GM21423 (cell line): ENCODE results near the gene ZNF511.
A peak's percentile ranks its signal among the peaks of the same experiment; 100 is the strongest.

ENCODE experiments used
- ATAC-seq: cut with Tn5 transposase; IDR thresholded peaks from one replicate; pipeline ENCODE4 v1.9.1; 2021; ENCODE audit warnings: mild to moderate bottlenecking, moderate library complexity; ENCODE audit not compliant: unreplicated experiment

ZNF511 gene

GRCh38 chr10:133292919-133293809 is 15.6 kb upstream of the ZNF511 start:
- ATAC-seq: no peak

- ATAC-seq: no peak
These were observed 14.9 kb upstream of the ZNF511 start for GRCh38 chr10:133293810-133294119.

GRCh38 chr10:133294189-133294588 is 14.5 kb upstream of the ZNF511 start:
- no peak for ATAC-seq

- ATAC-seq: no peak
These were observed 13.0 kb upstream of the ZNF511 start for GRCh38 chr10:133295426-133296320.

- no peak for ATAC-seq
These were observed 11.2 kb upstream of the ZNF511 start for GRCh38 chr10:133297504-133297903.

- ATAC-seq: no peak
These were observed 10.2 kb upstream of the ZNF511 start for GRCh38 chr10:133298466-133298865.

GRCh38 chr10:133299224-133299623 is 9.5 kb upstream of the ZNF511 start:
- no peak for ATAC-seq

GRCh38 chr10:133299738-133300137 is 9.0 kb upstream of the ZNF511 start:
- ATAC-seq: no peak

GRCh38 chr10:133302230-133302629 is 6.5 kb upstream of the ZNF511 start:
- ATAC-seq: no peak

GRCh38 chr10:133303206-133303605 is 5.5 kb upstream of the ZNF511 start:
- ATAC-seq: no peak

- ATAC-seq: no peak
These were observed 2.6 kb upstream of the ZNF511 start for GRCh38 chr10:133306097-133306476.

- ATAC-seq: no peak
These were observed 1.8 kb upstream of the ZNF511 start for GRCh38 chr10:133306941-133307379.

- ATAC-seq: peak; percentile 35
These were observed 816 bp upstream of the ZNF511 start for GRCh38 chr10:133307776-133308420.

- ATAC-seq: peak; percentile 59
These were observed 496 bp downstream of the ZNF511 start for GRCh38 chr10:133309100-133309719.

GRCh38 chr10:133309720-133310398 is 1.1 kb downstream of the ZNF511 start:
- ATAC-seq: no peak

- ATAC-seq: no peak
These were observed 1.7 kb downstream of the ZNF511 start for GRCh38 chr10:133310399-133310755.

- ATAC-seq: no peak
These were observed 2.1 kb downstream of the ZNF511 start for GRCh38 chr10:133310789-133311188.

- no peak for ATAC-seq
These were observed 2.9 kb downstream of the ZNF511 start for GRCh38 chr10:133311570-133311969.

- no peak for ATAC-seq
These were observed 3.5 kb downstream of the ZNF511 start for GRCh38 chr10:133312016-133312768.

GRCh38 chr10:133312769-133313145 is 4.0 kb downstream of the ZNF511 start:
- no peak for ATAC-seq
